Measurements from ENCODE around the gene RHOC.

DNA sequence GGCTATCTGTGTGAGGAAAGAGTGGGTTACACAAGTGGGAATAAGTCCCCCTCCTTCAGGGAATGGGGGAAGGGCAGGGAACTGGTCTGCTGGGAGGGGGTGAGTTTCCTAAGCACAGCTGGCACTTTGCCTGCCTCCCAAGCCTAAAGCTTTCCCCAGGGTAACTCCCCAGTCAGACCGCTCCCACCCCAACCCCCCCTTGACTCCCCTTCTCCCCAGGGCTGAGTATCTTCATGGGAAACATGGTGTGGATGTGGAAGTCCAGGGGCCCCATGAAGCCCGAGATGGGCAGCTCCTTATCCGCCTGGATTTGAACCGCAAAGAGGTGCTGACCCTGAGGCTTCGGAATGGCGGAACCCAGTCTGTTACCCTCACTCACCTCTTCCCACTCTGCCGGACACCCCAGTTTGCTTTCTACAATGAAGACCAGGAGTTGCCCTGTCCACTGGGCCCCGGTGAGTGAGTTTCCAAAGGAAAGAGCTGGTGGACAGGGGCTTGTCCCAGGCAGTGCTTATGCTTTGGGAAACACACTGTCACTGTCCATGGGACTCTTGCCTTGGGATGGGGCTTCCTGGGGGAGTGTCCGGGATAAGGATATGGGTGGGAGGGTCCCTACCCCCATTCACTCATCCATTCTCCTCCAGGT is 17.6 kb downstream of the RHOC start:
- TF ChIP-seq POLR2AphosphoS5 (IDR thresholded peaks at IDR 0.05) (no peak), POLR2A (IDR thresholded peaks at IDR 0.05; ENCODE audit: low read depth) (no peak), CTCF (IDR thresholded peaks at IDR 0.05) (no peak), EP300 (IDR thresholded peaks at IDR 0.05) (no peak)
